ENCODE measurements around the gene YWHAE.
"Not testable (repeated sequence)": the region's sequence is repeated elsewhere in the genome, so short reads cannot be mapped to it uniquely, and the experiment has no call there.

Gene YWHAE

DNA sequence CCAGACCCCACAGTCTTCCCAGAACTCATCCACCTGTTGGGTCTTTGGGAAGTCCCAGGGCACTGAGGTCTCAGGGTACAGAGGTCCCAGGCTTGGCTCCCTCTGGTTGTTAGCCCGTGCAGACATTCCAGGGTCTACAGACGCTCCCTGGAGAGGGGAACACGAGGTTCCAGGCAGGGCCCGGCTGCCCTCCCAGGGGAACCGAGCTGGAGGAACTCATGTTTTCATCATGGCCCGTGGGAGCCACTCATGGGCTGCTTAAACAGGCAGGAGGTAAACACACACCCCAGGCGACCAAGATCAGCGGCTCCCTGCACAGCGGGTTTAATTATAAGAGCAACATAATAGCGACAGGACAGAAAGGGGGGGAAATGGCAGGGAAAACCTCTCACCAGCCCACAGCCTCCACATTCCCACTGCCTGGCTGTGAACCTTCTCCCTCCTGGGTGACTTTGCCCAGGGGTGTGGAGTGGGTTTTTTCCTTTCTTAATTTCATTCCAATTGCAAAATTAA, 84.1 kb downstream of the YWHAE start:
- peaks cover 4% of the 10 kb centered on the region for H3K27me3 ChIP-seq (ENCODE audit: insufficient read depth, low read length)
- no peak overlapping the region for H3K4me3 ChIP-seq (ENCODE audit: low read length)
- no peaks in the 10 kb centered on the region for H3K9me3 ChIP-seq (ENCODE audit: insufficient read depth, low read depth, low read length)
- H3K4me1 ChIP-seq (ENCODE audit: insufficient read depth, low read length): no peaks in the 10 kb centered on the region
- no peak overlapping the region for H3K27ac ChIP-seq (ENCODE audit: low read length)
- H3K36me3 ChIP-seq (ENCODE audit: insufficient read depth, low read depth, low read length): no peaks in the 10 kb centered on the region
- H3K9ac ChIP-seq (ENCODE audit: low read depth, low read length): no peak overlapping the region

DNA sequence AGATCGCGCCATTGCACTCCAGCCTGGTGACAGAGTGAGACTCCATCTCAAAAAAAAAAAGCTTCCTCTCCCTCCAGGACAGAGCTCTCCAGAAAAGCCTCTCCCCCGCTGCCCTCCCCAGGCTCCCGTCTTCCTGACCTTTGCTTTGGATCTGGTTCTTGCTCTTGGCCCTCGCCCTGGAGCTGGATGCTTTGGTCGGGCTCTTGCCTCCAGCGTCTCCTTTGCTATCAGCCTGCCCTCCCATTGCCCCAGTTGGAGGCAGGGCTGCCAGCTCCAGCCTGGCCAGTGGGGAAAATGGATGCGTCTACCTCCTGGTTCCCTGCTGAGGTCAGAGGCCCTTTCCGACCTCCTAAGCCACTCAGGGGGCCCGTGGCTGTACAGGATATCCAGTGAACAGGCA, 84.6 kb downstream of the YWHAE start:
- H3K9ac ChIP-seq (ENCODE audit: low read depth, low read length): no peak overlapping the region
- no peaks in the 10 kb centered on the region for H3K4me1 ChIP-seq (ENCODE audit: insufficient read depth, low read length)
- no peak overlapping the region for H3K4me3 ChIP-seq (ENCODE audit: low read length)
- no peak overlapping the region for H3K27ac ChIP-seq (ENCODE audit: low read length)
- peaks cover 4% of the 10 kb centered on the region for H3K27me3 ChIP-seq (ENCODE audit: insufficient read depth, low read length)
- no peaks in the 10 kb centered on the region for H3K9me3 ChIP-seq (ENCODE audit: insufficient read depth, low read depth, low read length)
- H3K36me3 ChIP-seq (ENCODE audit: insufficient read depth, low read depth, low read length): no peaks in the 10 kb centered on the region

DNA sequence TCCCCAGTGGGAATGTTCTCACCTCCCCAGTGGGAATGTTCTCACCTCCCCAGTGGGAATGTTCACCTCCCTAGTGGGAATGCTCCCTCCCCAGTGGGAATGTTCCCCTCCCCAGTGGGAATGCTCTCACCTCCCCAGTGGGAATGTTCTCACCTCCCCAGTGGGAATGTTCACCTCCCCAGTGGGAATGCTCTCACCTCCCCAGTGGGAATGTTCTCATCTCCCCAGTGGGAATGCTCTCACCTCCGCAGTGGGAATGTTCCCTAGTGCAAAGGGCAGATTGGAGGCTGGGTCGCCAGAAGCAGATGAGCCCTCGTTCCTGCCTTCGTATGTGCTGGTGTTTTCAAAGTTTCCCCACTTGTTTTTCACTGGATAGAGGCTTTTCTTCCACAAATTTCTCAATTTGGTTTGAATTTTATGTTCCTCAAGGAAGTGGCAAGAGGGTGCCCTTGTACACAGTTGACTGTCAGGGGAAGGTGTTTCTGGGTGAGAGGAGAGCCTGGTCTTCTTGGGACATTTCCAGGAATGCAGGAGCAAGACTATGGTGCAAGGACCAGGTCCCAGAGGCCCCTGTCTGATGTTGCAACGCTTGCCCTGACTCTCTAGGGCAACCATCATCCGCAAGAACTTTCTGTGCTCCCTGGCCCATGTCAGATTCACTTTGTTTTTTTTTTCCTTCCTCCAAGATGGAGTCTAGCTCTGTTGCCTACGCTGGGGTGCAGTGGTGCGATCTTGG, 86.6 kb downstream of the YWHAE start:
- Histone ChIP-seq H3K36me3 (ENCODE audit: insufficient read depth, low read depth, low read length) (no peaks in the 10 kb centered on the region), H3K4me3 (ENCODE audit: low read length) (no peak overlapping the region), H3K9me3 (ENCODE audit: insufficient read depth, low read depth, low read length) (no peaks in the 10 kb centered on the region), H3K4me1 (ENCODE audit: insufficient read depth, low read length) (no peaks in the 10 kb centered on the region), H3K27ac (ENCODE audit: low read length) (no peak overlapping the region), H3K9ac (ENCODE audit: low read depth, low read length) (no peak overlapping the region), H3K27me3 (ENCODE audit: insufficient read depth, low read length) (peaks cover 4% of the 10 kb centered on the region)

DNA sequence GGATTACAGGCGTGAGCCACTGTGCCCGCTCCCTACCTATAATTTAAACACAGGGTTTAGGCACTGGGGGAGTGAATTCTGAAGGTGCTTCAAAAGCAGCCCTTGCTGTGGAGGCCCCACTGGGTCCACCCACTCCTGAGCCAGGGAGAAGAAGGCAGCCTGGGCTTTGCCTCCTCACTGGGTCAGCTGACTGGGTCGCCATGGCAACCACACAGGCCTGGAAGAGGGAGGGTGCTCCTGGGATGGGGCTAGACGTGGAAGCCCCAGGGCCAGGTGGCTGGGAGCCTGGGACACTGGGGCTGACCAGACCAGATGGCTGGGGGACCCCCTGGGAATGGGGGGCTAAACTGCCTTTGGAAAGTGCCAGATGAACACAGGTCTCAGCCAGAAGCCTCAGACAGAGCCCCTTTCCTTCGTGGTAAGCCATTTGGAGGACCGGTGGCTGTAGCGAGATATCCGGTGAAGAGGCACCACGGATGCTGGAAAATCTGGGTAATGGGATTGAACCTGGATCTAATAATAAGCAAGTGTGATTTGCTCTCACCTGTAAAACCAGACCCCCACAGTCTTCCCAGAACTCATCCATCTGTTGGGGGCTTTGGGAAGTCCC, 87.7 kb downstream of the YWHAE start:
- Histone ChIP-seq H3K36me3 (ENCODE audit: insufficient read depth, low read depth, low read length) (no peaks in the 10 kb centered on the region), H3K9me3 (ENCODE audit: insufficient read depth, low read depth, low read length) (no peaks in the 10 kb centered on the region), H3K4me1 (ENCODE audit: insufficient read depth, low read length) (no peaks in the 10 kb centered on the region), H3K9ac (ENCODE audit: low read depth, low read length) (no peak overlapping the region), H3K4me3 (ENCODE audit: low read length) (no peak overlapping the region), H3K27ac (ENCODE audit: low read length) (no peak overlapping the region), H3K27me3 (ENCODE audit: insufficient read depth, low read length) (peaks cover 4% of the 10 kb centered on the region)

DNA sequence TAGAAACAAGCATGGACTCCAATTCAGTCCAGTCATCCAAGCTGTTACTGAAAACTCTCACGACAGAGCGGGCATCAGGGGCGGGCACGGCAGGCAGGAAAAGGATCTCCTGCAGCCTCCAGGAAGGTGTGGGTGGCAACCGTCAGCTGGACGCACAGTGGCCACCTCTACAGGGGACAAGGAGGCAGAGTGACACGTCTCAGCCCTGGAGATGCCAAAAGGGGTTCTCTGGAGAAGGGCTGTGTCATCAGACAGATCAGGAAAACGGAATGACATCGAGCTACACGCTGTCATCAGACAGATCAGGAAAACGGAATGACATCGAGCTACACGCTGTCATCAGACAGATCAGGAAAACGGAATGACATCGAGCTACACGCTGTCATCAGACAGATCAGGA, 92.2 kb downstream of the YWHAE start:
- H3K9ac ChIP-seq (ENCODE audit: low read depth, low read length); H3K27ac ChIP-seq (ENCODE audit: low read length); H3K27me3 ChIP-seq (ENCODE audit: insufficient read depth, low read length); H3K9me3 ChIP-seq (ENCODE audit: insufficient read depth, low read depth, low read length); H3K4me1 ChIP-seq (ENCODE audit: insufficient read depth, low read length); H3K4me3 ChIP-seq (ENCODE audit: low read length); H3K36me3 ChIP-seq (ENCODE audit: insufficient read depth, low read depth, low read length): not testable (repeated sequence)

DNA sequence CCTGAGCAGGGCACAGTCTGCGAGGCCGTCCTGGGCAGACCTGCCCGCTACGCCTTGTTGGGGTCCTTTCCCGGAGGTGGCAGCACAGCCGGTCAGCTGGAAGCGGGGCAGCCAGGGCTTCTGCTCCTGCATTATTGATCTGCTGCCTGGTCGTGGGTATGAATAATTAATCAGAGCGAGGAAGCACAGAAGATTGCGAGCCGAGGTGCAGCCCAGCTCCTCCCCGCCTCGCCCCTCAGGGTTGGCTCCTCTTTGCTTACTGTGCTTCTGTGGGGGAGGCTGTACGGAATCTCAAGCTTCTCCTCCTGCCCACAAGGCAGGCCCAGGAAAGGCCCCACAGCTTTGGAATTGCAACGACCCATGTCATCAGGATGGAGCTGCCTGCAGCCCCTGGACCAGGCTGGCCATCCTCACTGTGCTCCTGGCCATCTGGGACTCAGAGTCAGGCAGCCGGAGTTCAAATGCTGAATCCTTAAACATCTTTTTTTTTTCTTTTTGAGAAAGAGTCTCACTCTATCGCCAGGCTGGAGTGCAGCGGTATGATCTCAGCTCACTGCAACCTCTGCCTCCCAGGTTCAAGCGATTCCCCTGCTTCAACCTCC, 95.0 kb downstream of the YWHAE start:
- Histone ChIP-seq H3K27ac (ENCODE audit: low read length) (no peak overlapping the region), H3K9ac (ENCODE audit: low read depth, low read length) (no peak overlapping the region), H3K4me3 (ENCODE audit: low read length) (no peak overlapping the region), H3K27me3 (ENCODE audit: insufficient read depth, low read length) (no peaks in the 10 kb centered on the region; the same call in 1 of the 2 replicates), H3K9me3 (ENCODE audit: insufficient read depth, low read depth, low read length) (no peaks in the 10 kb centered on the region), H3K36me3 (ENCODE audit: insufficient read depth, low read depth, low read length) (no peaks in the 10 kb centered on the region), H3K4me1 (ENCODE audit: insufficient read depth, low read length) (no peaks in the 10 kb centered on the region)

DNA sequence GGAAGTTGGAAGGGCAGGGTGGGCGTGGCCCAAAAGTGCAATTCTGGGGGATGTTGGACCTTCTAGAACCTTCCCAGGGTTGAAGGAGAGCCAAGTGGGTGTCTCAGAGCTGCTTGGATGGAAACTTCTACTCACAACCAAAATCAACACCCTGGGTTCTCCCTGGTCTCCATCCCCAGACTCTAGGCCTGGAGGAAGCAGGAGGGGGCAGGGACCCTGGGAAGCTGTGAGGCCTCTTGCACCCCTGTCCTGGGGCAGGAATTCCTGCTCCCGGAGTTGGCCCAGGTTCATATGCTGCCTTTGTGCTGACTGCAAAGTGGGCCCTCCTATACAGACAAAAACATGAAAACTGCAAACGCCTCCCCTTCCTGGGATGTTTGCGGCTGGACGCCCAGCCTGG, 95.5 kb downstream of the YWHAE start:
- Histone ChIP-seq H3K36me3 (ENCODE audit: insufficient read depth, low read depth, low read length) (no peaks in the 10 kb centered on the region), H3K27ac (ENCODE audit: low read length) (no peak overlapping the region), H3K9ac (ENCODE audit: low read depth, low read length) (no peak overlapping the region)

DNA sequence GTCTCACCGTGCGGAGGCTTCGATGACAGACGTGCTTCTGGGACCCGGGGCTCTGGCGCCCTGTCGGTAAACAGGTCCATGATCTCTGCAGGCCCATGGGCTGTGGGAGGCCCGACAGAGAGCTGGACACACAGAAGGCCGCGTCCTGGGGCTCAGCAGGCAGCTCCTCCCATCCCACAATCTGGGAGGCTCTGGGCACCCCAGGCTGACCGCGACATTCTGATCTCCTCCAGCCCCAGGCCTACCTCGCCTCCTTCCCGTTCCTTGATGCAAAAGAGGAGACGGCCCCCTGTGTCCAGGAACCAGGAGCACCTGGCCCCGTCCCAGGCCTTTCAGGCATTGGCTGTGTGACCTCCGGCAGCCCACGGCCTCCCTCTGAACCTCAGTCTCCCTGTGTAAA, 97.3 kb downstream of the YWHAE start:
- Histone ChIP-seq H3K4me3 (ENCODE audit: low read length) (no peak overlapping the region), H3K9me3 (ENCODE audit: insufficient read depth, low read depth, low read length) (no peaks in the 10 kb centered on the region), H3K4me1 (ENCODE audit: insufficient read depth, low read length) (peaks cover 4% of the 10 kb centered on the region; the same call in 1 of the 2 replicates), H3K36me3 (ENCODE audit: insufficient read depth, low read depth, low read length) (no peaks in the 10 kb centered on the region), H3K9ac (ENCODE audit: low read depth, low read length) (no peak overlapping the region), H3K27me3 (ENCODE audit: insufficient read depth, low read length) (peaks cover 10% of the 10 kb centered on the region), H3K27ac (ENCODE audit: low read length) (no peak overlapping the region)

More for the DNA sequence above, 95.5 kb downstream of the YWHAE start:
- Histone ChIP-seq H3K27me3 (ENCODE audit: insufficient read depth, low read length) (no peaks in the 10 kb centered on the region; the same call in 1 of the 2 replicates), H3K4me1 (ENCODE audit: insufficient read depth, low read length) (no peaks in the 10 kb centered on the region), H3K4me3 (ENCODE audit: low read length) (no peak overlapping the region), H3K9me3 (ENCODE audit: insufficient read depth, low read depth, low read length) (no peaks in the 10 kb centered on the region)

DNA sequence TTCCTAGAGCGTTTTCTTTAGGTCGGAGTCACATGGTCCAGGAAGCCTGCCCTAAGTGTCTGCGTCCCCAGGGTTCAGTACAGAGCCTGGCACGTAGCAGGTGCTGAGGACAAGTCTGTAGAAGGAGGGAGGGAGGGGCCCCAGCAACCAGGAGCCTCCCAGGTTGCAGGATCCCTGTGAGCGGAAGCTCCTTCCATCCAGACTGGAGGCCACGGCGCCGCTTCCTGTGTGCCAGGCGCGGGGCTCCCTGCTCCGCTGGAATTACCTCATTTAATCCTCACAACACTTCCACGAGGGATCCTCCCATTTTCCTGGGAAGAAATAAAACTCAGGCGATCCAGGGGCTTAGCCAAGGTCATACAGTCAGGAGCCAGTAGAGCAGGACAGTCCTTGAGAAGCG, 98.5 kb downstream of the YWHAE start:
- Histone ChIP-seq H3K9me3 (ENCODE audit: insufficient read depth, low read depth, low read length) (no peaks in the 10 kb centered on the region), H3K4me1 (ENCODE audit: insufficient read depth, low read length) (peaks cover 4% of the 10 kb centered on the region; the same call in 1 of the 2 replicates), H3K36me3 (ENCODE audit: insufficient read depth, low read depth, low read length) (no peaks in the 10 kb centered on the region), H3K27ac (ENCODE audit: low read length) (no peak overlapping the region), H3K9ac (ENCODE audit: low read depth, low read length) (no peak overlapping the region), H3K4me3 (ENCODE audit: low read length) (no peak overlapping the region), H3K27me3 (ENCODE audit: insufficient read depth, low read length) (peaks cover 12% of the 10 kb centered on the region)

DNA sequence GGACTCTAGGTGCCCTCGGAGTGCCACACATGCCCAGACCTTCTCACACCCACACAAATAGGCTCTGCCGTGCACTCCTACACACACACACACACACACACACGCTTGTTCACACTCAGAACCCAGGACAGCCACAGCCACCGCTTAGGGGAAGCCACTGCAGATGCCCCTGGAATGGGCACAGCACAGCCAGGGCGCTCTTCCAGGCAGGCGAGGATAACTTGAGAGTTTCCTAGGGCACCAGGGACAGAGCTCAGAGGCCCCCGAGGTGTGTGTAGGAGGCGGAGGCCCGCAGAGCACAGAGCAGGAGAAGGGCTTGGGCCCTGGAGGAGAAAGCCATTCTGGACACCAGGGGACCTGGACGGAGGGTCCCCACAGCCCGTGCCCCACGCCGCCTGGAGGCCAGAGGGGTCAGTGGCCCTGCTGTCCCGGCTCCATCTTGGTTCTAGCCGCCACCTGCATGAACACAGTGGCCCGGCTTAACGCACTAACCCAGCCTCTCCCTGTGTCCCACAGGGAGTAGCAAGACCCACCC, 99.6 kb downstream of the YWHAE start:
- Histone ChIP-seq H3K27ac (ENCODE audit: low read length) (no peak overlapping the region), H3K9me3 (ENCODE audit: insufficient read depth, low read depth, low read length) (no peaks in the 10 kb centered on the region), H3K27me3 (ENCODE audit: insufficient read depth, low read length) (peaks cover 12% of the 10 kb centered on the region), H3K9ac (ENCODE audit: low read depth, low read length) (no peak overlapping the region), H3K36me3 (ENCODE audit: insufficient read depth, low read depth, low read length) (no peaks in the 10 kb centered on the region), H3K4me1 (ENCODE audit: insufficient read depth, low read length) (peaks cover 4% of the 10 kb centered on the region; the same call in 1 of the 2 replicates), H3K4me3 (ENCODE audit: low read length) (no peak overlapping the region)

DNA sequence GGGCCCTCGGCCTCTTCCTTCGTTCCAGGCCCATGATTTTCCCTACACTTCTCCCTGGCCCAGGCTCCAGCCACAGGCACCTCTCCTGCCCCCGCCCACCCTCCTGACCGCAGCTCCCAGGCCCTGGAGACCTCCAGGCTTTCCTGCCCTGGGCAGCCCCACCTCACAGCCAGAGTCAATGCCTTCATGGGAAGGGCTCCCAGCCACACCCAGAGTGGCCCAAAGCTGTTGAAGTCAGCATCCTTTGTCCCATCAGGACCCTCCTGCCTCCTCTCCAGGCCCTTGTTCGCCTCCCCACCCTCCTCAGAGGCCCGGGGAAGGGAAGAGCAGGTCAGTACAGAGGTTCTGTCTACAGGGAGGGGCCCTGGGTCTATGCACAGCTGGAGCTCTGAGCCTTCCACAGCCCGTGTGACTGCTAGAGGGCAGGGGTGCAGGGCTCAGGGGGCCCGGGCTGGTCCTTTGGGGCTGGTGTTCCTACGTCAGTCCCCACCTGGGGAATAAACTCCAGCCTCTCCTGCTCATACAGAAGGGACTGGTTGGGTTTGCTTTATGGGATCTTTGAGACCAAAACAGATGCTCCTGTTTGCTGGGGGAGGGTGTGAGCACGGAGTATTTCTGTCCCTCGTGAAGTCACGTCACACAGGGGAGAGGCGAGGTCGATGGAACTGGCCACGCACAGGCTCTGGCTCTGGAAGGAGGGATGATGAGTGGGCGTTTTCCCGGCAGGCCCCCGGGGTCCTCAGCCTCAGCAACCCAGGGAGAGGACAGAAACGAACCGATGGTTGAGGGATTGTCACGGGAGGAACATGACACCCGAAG, 100.3 kb downstream of the YWHAE start:
- Histone ChIP-seq H3K36me3 (ENCODE audit: insufficient read depth, low read depth, low read length) (no peaks in the 10 kb centered on the region), H3K4me3 (ENCODE audit: low read length) (no peak overlapping the region), H3K9me3 (ENCODE audit: insufficient read depth, low read depth, low read length) (no peaks in the 10 kb centered on the region), H3K4me1 (ENCODE audit: insufficient read depth, low read length) (peaks cover 4% of the 10 kb centered on the region; the same call in 1 of the 2 replicates), H3K27me3 (ENCODE audit: insufficient read depth, low read length) (peaks cover 12% of the 10 kb centered on the region), H3K27ac (ENCODE audit: low read length) (no peak overlapping the region), H3K9ac (ENCODE audit: low read depth, low read length) (no peak overlapping the region)
